A673 (cell line): ENCODE data around the gene GPS1.

ENCODE experiments used
- CTCF ChIP-seq: fragments of 300-800, 200-600 bp; sonication (generic); conservative IDR thresholded peaks from 2 replicates; pipeline ENCODE4 v1.5.1; 2017; ENCODE audit warnings: low read depth, mild to moderate bottlenecking, antibody characterized with exemption, low read length, moderate library complexity, mixed read lengths
- EZH2 ChIP-seq: fragments of 200-600 bp; sonication (generic); IDR thresholded peaks from 2 replicates; pipeline ENCODE4 v1.6.1; 2017; ENCODE audit warnings: borderline replicate concordance, low read depth, mild to moderate bottlenecking, mixed read lengths, antibody characterized with exemption, low read length; ENCODE audit not compliant: poor library complexity, severe bottlenecking

DNA sequence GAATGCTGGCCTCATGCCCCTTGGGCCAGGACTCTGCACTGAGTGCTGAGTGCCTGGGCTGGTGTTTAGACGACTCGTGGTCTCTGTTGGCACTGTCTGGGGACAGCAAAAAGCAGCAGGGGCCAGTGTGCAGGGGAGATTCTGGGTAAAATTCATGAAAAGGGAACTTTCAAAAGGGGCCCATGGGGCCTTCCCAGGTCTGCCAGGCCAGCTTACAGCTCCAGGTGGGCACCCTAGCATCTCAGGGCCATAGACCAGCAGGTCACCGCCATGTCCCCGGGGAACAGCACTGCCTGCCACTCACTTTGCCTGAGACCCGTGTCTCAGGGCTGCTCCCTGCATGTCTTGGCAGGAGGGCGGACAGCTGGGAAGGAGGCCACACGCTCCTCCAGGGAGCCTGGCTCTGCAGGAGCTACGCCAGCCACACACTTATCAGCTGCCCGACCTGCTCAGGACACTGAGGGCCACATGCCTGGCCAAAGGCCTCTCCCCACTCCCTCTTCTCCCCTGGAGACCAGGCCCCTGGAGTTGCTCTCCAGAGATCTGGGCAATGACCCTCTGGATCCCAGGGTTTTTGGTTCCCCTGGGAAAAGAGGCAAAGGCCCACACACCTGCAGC, 55.1 kb downstream of the GPS1 start:
- no peak for TF ChIP-seq EZH2
- no peak for TF ChIP-seq CTCF
